ENCODE measurements around the gene TMEM185A. TPM values are rescaled to one million over a fixed set of nuclear protein-coding genes. Genes with fewer than 3 reads are reported as not detected.

Gene TMEM185A
- polyA plus RNA-seq, result 25.6 and 40.1 TPM in 2 replicates

GRCh38 chrX:149631234-149632165 is at the start of gene TMEM185A:
TSS of gene TMEM185A (minus strand) at chrX:149631792. CDS start at chrX:149631580, 212 bp downstream.

GRCh38 chrX:149595214-149595613 is 36.4 kb downstream of the TMEM185A start, which contains the start of gene HSFX2:
TSS of gene HSFX2 (minus strand) at chrX:149595314. CDS start at chrX:149594700, 614 bp downstream.

GRCh38 chrX:149587359-149587758 is 44.2 kb downstream of the TMEM185A start, which contains the start of gene MAGEA9B:
TSS of gene MAGEA9B (minus strand) at chrX:149587459. CDS start at chrX:149583179, 4,280 bp downstream.

GRCh38 chrX:149549701-149550100 is 81.9 kb downstream of the TMEM185A start, which contains the start of gene HSFX3:
TSS of gene HSFX3 (minus strand) at chrX:149549924. CDS start at chrX:149549852, 72 bp downstream.

Other genes starting within 250 kb of the TMEM185A start
- gene IDS, start 126.5 kb downstream of the TMEM185A start, polyA plus RNA-seq, result 21.7 and 33.8 TPM in 2 replicates
- gene EOLA1, start 90.8 kb downstream of the TMEM185A start, polyA plus RNA-seq, result 8.9 and 12.2 TPM in 2 replicates
- 0.20 and 0.27 TPM in 2 replicates for gene HSFX3, start 81.9 kb downstream of the TMEM185A start, polyA plus RNA-seq
- gene MAGEA9B, start 44.3 kb downstream of the TMEM185A start, polyA plus RNA-seq, result not detected in 2 replicates
- 0.89 TPM in 1 of 2 replicates, not detected in the other for gene HSFX2, start 36.5 kb downstream of the TMEM185A start, polyA plus RNA-seq
- not detected in 2 replicates for gene MAGEA11, start 80.3 kb upstream of the TMEM185A start, polyA plus RNA-seq
- gene HSFX1, start 142.3 kb upstream of the TMEM185A start, polyA plus RNA-seq, result not detected in 2 replicates
- not detected in 2 replicates for gene MAGEA9, start 150.1 kb upstream of the TMEM185A start, polyA plus RNA-seq
- not detected in 2 replicates for gene MAGEA8, start 249.4 kb upstream of the TMEM185A start, polyA plus RNA-seq

All from Purkinje cell (primary cell).